CD4-positive, alpha-beta T cell (primary cell): Measurements from ENCODE around the gene MPP3. TPM values are rescaled to one million over a fixed set of nuclear protein-coding genes. Genes with fewer than 3 reads are reported as not detected.

Experiments used
- ATAC-seq: fragments of 200-7000 bp; cut with Tn5 transposase; one replicate; pipeline ENCODE4 v1.10.0; 2022; ENCODE audit warnings: mild to moderate bottlenecking; ENCODE audit not compliant: poor library complexity
- CTCF ChIA-PET: fragments of 350-600 bp; sonication (Branson Sonifier 250); formaldehyde crosslinking; loops from one replicate; lab custom pipeline; 2021; ENCODE audit warnings: antibody characterized with exemption, inconsistent platforms; lab: Charles Lee
- POLR2A ChIA-PET: fragments of 350-600 bp; sonication (Branson Sonifier 250); formaldehyde crosslinking; loops from one replicate; lab custom pipeline; 2021; ENCODE audit warnings: antibody characterized with exemption, inconsistent platforms; lab: Charles Lee
- DNase-seq, 14 experiments: peaks; one replicate each; pipeline ENCODE4 v3.0.0-alpha.2; 2013 to 2020; ENCODE audit warnings: mixed read lengths in 2 of 14
- H3K27ac ChIP-seq, 2 donors: one replicate each; pipeline versions ENCODE4 v1.5.1 to v1.7.0; 2013; ENCODE audit warnings: low read length in 2 of 2, low read depth in 1 of 2, mild to moderate bottlenecking in 1 of 2
- H3K27me3 ChIP-seq, 2 experiments: 1 replicate in 1 of 2; 2 replicates in 1 of 2; pipeline versions ENCODE4 v1.6.1 to v1.7.0; 2013; ENCODE audit warnings: low read length in 2 of 2, control low read depth in 1 of 2, mild to moderate bottlenecking in 1 of 2, moderate library complexity in 1 of 2; ENCODE audit not compliant: insufficient read depth in 2 of 2, control insufficient read depth in 1 of 2
- H3K36me3 ChIP-seq: one replicate; pipeline ENCODE4 v1.6.1; 2013; ENCODE audit warnings: low read length, control low read depth; ENCODE audit not compliant: insufficient read depth
- H3K4me1 ChIP-seq: one replicate; pipeline ENCODE4 v1.6.1; 2013; ENCODE audit warnings: low read length, control low read depth; ENCODE audit not compliant: insufficient read depth
- H3K4me3 ChIP-seq: one replicate; pipeline ENCODE4 v1.5.1; 2013; ENCODE audit warnings: mild to moderate bottlenecking, low read length, moderate library complexity
- H3K9me3 ChIP-seq, 2 experiments: 1 replicate in 1 of 2; 2 replicates in 1 of 2; pipeline versions ENCODE4 v1.6.1 to v1.7.0; 2013; ENCODE audit warnings: low read length in 2 of 2, mild to moderate bottlenecking in 2 of 2, control low read depth in 1 of 2, moderate library complexity in 1 of 2; ENCODE audit not compliant: control insufficient read depth in 1 of 2, insufficient read depth in 1 of 2
- H3K27ac Mint-ChIP-seq: one replicate; pipeline ENCODE4 v1.8.0; 2020; ENCODE audit warnings: mixed read lengths
- H3K27me3 Mint-ChIP-seq: one replicate; pipeline ENCODE4 v1.8.0; 2021; ENCODE audit warnings: mixed read lengths
- H3K36me3 Mint-ChIP-seq: one replicate; pipeline ENCODE4 v1.8.0; 2021; ENCODE audit warnings: low read depth, mixed read lengths
- H3K4me1 Mint-ChIP-seq: one replicate; pipeline ENCODE4 v1.8.0; 2021; ENCODE audit warnings: low read depth, mixed read lengths
- H3K4me3 Mint-ChIP-seq: one replicate; pipeline ENCODE4 v1.8.0; 2020; ENCODE audit warnings: mild to moderate bottlenecking, mixed read lengths
- H3K9me3 Mint-ChIP-seq: one replicate; pipeline ENCODE4 v1.8.0; 2020; ENCODE audit warnings: mixed read lengths
- CTCF ChIP-seq: fragments of 200-600 bp; IDR thresholded peaks from one replicate; pipeline ENCODE4 v1.8.0; 2022; ENCODE audit warnings: antibody characterized with exemption, mild to moderate bottlenecking
- intact Hi-C, 2 experiments: fragments of 100-400 bp; cut with DNase I in 1 of 2; cut with micrococcal nuclease in 1 of 2; formaldehyde crosslinking; loops; one replicate each; pipeline versions ENCODE4 v1.15.1 to v1.9.0; 2023 to 2025; cut with DNase I, micrococcal nuclease
- total RNA-seq, 174 experiments: library from RNA in 2 of 174; stranded (reverse) in 2 of 174; gene quantifications; one replicate each; pipeline ENCODE4 v1.2.3 and lab custom pipeline; 2021 to 2026

Gene MPP3
- total RNA-seq, 2 experiments from 2014 or later = 0.14 TPM; not detected in 1

GRCh38 chr17:43788540-43788939, 44.4 kb downstream of the MPP3 start:
- H3K4me3 ChIP-seq = no peak overlapping the region
- Mint-ChIP-seq H3K9me3 (no peaks in the 10 kb centered on the region), H3K4me1 (peaks cover 10% of the 10 kb centered on the region), H3K4me3 (no peak overlapping the region), H3K36me3 (no peaks in the 10 kb centered on the region), H3K27ac (no peak overlapping the region), H3K27me3 (peaks cover 48% of the 10 kb centered on the region)
- no peak overlapping the region for H3K27ac ChIP-seq
- POLR2A ChIA-PET = no interaction called here
- peaks cover 3 to 4% of the 10 kb centered on the region in 2 experiments for H3K27me3 ChIP-seq
- ATAC-seq (no peak), DNase-seq (no peak)
- no peak for TF ChIP-seq CTCF
- H3K9me3 ChIP-seq = no peaks in the 10 kb centered on the region
- intact Hi-C loops = no loop called here
- H3K36me3 ChIP-seq = no peaks in the 10 kb centered on the region
- no peaks in the 10 kb centered on the region for H3K4me1 ChIP-seq
- CTCF ChIA-PET = interaction anchor here (1.2 kb wide), 1 partner anchor 10 kb away, joined by 3 read pairs; the partner anchor contains the start of gene DUSP3

GRCh38 chr17:43787728-43788127, 45.2 kb downstream of the MPP3 start:
- ATAC-seq = no peak
- CTCF ChIA-PET = interaction anchor here (1.2 kb wide), 1 partner anchor 9 kb away, joined by 3 read pairs; the partner anchor contains the start of gene DUSP3

GRCh38 chr17:43784628-43785101, 48.3 kb downstream of the MPP3 start:
- Histone ChIP-seq H3K4me3 (no peak overlapping the region), H3K27me3 (peaks cover 10 to 23% of the 10 kb centered on the region in 2 experiments), H3K4me1 (peaks cover 3% of the 10 kb centered on the region), H3K36me3 (no peaks in the 10 kb centered on the region), H3K9me3 (no peaks in the 10 kb centered on the region), H3K27ac (no peak overlapping the region)
- intact Hi-C loops = no loop called here
- no peak for TF ChIP-seq CTCF
- Mint-ChIP-seq H3K9me3 (no peaks in the 10 kb centered on the region), H3K36me3 (no peaks in the 10 kb centered on the region), H3K27ac (no peak overlapping the region), H3K4me3 (no peak overlapping the region), H3K27me3 (peaks cover 59% of the 10 kb centered on the region), H3K4me1 (peaks cover 2% of the 10 kb centered on the region)
- ATAC-seq (no peak), DNase-seq (no peak)
- ChIA-PET CTCF (no interaction called here), POLR2A (no interaction called here)

More at GRCh38 chr17:43787728-43788127, 45.2 kb downstream of the MPP3 start:
- Mint-ChIP-seq H3K27me3 (peaks cover 50% of the 10 kb centered on the region), H3K4me3 (no peak overlapping the region), H3K27ac (no peak overlapping the region), H3K4me1 (peaks cover 10% of the 10 kb centered on the region), H3K9me3 (no peaks in the 10 kb centered on the region), H3K36me3 (no peaks in the 10 kb centered on the region)
- no peaks in the 10 kb centered on the region for H3K36me3 ChIP-seq
- POLR2A ChIA-PET = no interaction called here
- intact Hi-C loops = no loop called here
- no peaks in the 10 kb centered on the region for H3K9me3 ChIP-seq
- peaks cover 9% of the 10 kb centered on the region in 2 experiments for H3K27me3 ChIP-seq
- DNase-seq = no peak
- no peaks in the 10 kb centered on the region for H3K4me1 ChIP-seq
- TF ChIP-seq CTCF = no peak
- no peak overlapping the region for H3K4me3 ChIP-seq
- H3K27ac ChIP-seq = no peak overlapping the region
